WTC11 (cell line): Measurements from ENCODE around the gene MYMX. TPM values are rescaled to one million over a fixed set of nuclear protein-coding genes. Genes with fewer than 3 reads are reported as not detected.

Experiments used
- ATF1 ChIP-seq: sonication (generic); formaldehyde crosslinking; IDR thresholded peaks from 2 replicates; pipeline ENCODE4 v1.8.1; 2023; ENCODE audit warnings: mild to moderate bottlenecking, moderate library complexity, missing genetic modification reagents
- CREB1 ChIP-seq: sonication (generic); formaldehyde crosslinking; IDR thresholded peaks from 2 replicates; pipeline ENCODE4 v1.8.0; 2023; ENCODE audit warnings: mild to moderate bottlenecking, missing genetic modification reagents
- CREM ChIP-seq: sonication (generic); formaldehyde crosslinking; IDR thresholded peaks from 2 replicates; pipeline ENCODE4 v1.8.1; 2022; ENCODE audit warnings: mild to moderate bottlenecking, missing genetic modification reagents, moderate library complexity
- EMX1 ChIP-seq: fragments of 250-450 bp; sonication (Bioruptor Pico); IDR thresholded peaks from 2 replicates; pipeline ENCODE4 v1.8.0; 2021; ENCODE audit warnings: mild to moderate bottlenecking
- FOXP4 ChIP-seq: sonication (generic); formaldehyde crosslinking; IDR thresholded peaks from 2 replicates; pipeline ENCODE4 v1.8.0; 2022; ENCODE audit warnings: mild to moderate bottlenecking, missing genetic modification reagents
- IRF2 ChIP-seq: sonication (generic); formaldehyde crosslinking; IDR thresholded peaks from 2 replicates; pipeline ENCODE4 v1.8.0; 2022; ENCODE audit warnings: low read depth, missing genetic modification reagents, borderline replicate concordance
- NFYB ChIP-seq: sonication (generic); formaldehyde crosslinking; conservative IDR thresholded peaks from 2 replicates; pipeline ENCODE4 v1.8.0; 2022; ENCODE audit warnings: low read depth, missing genetic modification reagents
- OVOL2 ChIP-seq: fragments of 250-450 bp; sonication (Bioruptor Pico); IDR thresholded peaks from 2 replicates; pipeline ENCODE4 v1.9.0; 2021; ENCODE audit warnings: mild to moderate bottlenecking, borderline replicate concordance
- RORB ChIP-seq: fragments of 250-450 bp; sonication (Bioruptor Pico); IDR thresholded peaks from 2 replicates; pipeline ENCODE4 v1.9.0; 2021; ENCODE audit warnings: mild to moderate bottlenecking
- SMAD3 ChIP-seq: sonication (generic); formaldehyde crosslinking; IDR thresholded peaks from 2 replicates; pipeline ENCODE4 v1.8.0; 2022; ENCODE audit warnings: missing genetic modification reagents, mild to moderate bottlenecking, borderline replicate concordance
- SOX15 ChIP-seq: fragments of 250-450 bp; sonication (Bioruptor Pico); IDR thresholded peaks from 2 replicates; pipeline ENCODE4 v1.9.0; 2021; ENCODE audit warnings: mild to moderate bottlenecking
- SP1 ChIP-seq: sonication (generic); formaldehyde crosslinking; conservative IDR thresholded peaks from 2 replicates; pipeline ENCODE4 v1.8.1; 2022; ENCODE audit warnings: missing genetic modification reagents
- TCF7 ChIP-seq: sonication (generic); formaldehyde crosslinking; IDR thresholded peaks from 2 replicates; pipeline ENCODE4 v1.8.0; 2022; ENCODE audit warnings: mild to moderate bottlenecking, low read depth, missing genetic modification reagents, moderate library complexity
- TEAD4 ChIP-seq: sonication (generic); formaldehyde crosslinking; IDR thresholded peaks from 2 replicates; pipeline ENCODE4 v1.8.0; 2022; ENCODE audit warnings: mild to moderate bottlenecking, missing genetic modification reagents
- ZNF138 ChIP-seq: sonication (generic); formaldehyde crosslinking; conservative IDR thresholded peaks from 2 replicates; pipeline ENCODE4 v1.8.1; 2022; ENCODE audit warnings: mild to moderate bottlenecking, moderate library complexity, missing genetic modification reagents
- ZNF232 ChIP-seq: sonication (generic); formaldehyde crosslinking; IDR thresholded peaks from 2 replicates; pipeline ENCODE4 v1.8.0; 2022; ENCODE audit warnings: mild to moderate bottlenecking, missing genetic modification reagents
- total RNA-seq: library from RNA; stranded (reverse); gene quantifications from 3 replicates; pipeline ENCODE4 v1.2.3, GENCODE V29; 2021
- TF ChIP-seq, protein P1 (sequence below): fragments of 250-450 bp; sonication (Bioruptor Pico); IDR thresholded peaks from 2 replicates; pipeline ENCODE4 v1.9.0; 2021; ENCODE audit warnings: mild to moderate bottlenecking, borderline replicate concordance
- TF ChIP-seq, protein P2 (sequence below): sonication (generic); formaldehyde crosslinking; IDR thresholded peaks from 2 replicates; pipeline ENCODE4 v1.8.1; 2023; ENCODE audit warnings: mild to moderate bottlenecking, moderate library complexity, missing genetic modification reagents
- TF ChIP-seq, protein P3 (sequence below): sonication (generic); formaldehyde crosslinking; IDR thresholded peaks from 2 replicates; pipeline ENCODE4 v1.8.1; 2023; ENCODE audit warnings: mild to moderate bottlenecking, missing genetic modification reagents, moderate library complexity
- TF ChIP-seq, protein P4 (sequence below): sonication (generic); formaldehyde crosslinking; conservative IDR thresholded peaks from 2 replicates; pipeline ENCODE4 v1.8.1; 2023; ENCODE audit warnings: mild to moderate bottlenecking, low read depth, missing genetic modification reagents, moderate library complexity
- TF ChIP-seq, protein P5 (sequence below): fragments of 250-450 bp; sonication (Bioruptor Pico); IDR thresholded peaks from 2 replicates; pipeline ENCODE4 v1.9.0; 2021; ENCODE audit warnings: mild to moderate bottlenecking
- TF ChIP-seq, protein P6 (sequence below): sonication (generic); formaldehyde crosslinking; IDR thresholded peaks from 2 replicates; pipeline ENCODE4 v1.8.0; 2022; ENCODE audit warnings: mild to moderate bottlenecking, missing genetic modification reagents
- TF ChIP-seq, protein P7 (sequence below): sonication (generic); formaldehyde crosslinking; IDR thresholded peaks from 2 replicates; pipeline ENCODE4 v1.8.1; 2022; ENCODE audit warnings: mild to moderate bottlenecking, moderate library complexity, missing genetic modification reagents

Gene MYMX
- total RNA-seq, 1 experiment from 2014 or later, result 3.9 TPM

DNA sequence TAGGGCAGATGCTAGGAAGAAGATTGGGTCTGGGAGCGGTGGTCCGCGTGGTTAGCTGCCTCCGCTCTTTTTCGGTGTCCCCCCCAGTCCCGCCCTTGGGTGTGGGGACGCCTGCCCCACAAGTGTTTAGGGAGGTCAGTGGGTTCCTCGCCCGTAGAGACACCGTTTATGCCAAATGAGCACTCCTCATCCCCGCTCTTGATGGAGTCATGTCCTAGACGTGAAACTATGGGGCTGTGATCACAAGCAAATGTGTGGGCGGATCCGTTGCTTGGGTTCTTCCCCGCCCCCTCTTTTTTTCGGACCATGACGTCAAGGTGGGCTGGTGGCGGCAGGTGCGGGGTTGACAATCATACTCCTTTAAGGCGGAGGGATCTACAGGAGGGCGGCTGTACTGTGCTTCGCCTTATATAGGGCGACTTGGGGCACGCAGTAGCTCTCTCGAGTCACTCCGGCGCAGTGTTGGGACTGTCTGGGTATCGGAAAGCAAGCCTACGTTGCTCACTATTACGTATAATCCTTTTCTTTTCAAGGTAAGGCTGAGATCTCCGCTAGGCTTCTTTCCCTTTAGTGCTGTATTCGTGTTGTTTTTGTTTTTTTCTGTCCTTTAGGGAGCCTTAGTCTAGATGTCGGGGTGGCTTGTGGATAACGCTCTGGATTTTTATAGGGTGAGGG lies 30.1 kb downstream of the MYMX start, which contains the start of gene HSP90AB1 (continued):
- TF ChIP-seq, protein P1, sequence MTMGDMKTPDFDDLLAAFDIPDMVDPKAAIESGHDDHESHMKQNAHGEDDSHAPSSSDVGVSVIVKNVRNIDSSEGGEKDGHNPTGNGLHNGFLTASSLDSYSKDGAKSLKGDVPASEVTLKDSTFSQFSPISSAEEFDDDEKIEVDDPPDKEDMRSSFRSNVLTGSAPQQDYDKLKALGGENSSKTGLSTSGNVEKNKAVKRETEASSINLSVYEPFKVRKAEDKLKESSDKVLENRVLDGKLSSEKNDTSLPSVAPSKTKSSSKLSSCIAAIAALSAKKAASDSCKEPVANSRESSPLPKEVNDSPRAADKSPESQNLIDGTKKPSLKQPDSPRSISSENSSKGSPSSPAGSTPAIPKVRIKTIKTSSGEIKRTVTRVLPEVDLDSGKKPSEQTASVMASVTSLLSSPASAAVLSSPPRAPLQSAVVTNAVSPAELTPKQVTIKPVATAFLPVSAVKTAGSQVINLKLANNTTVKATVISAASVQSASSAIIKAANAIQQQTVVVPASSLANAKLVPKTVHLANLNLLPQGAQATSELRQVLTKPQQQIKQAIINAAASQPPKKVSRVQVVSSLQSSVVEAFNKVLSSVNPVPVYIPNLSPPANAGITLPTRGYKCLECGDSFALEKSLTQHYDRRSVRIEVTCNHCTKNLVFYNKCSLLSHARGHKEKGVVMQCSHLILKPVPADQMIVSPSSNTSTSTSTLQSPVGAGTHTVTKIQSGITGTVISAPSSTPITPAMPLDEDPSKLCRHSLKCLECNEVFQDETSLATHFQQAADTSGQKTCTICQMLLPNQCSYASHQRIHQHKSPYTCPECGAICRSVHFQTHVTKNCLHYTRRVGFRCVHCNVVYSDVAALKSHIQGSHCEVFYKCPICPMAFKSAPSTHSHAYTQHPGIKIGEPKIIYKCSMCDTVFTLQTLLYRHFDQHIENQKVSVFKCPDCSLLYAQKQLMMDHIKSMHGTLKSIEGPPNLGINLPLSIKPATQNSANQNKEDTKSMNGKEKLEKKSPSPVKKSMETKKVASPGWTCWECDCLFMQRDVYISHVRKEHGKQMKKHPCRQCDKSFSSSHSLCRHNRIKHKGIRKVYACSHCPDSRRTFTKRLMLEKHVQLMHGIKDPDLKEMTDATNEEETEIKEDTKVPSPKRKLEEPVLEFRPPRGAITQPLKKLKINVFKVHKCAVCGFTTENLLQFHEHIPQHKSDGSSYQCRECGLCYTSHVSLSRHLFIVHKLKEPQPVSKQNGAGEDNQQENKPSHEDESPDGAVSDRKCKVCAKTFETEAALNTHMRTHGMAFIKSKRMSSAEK (CRISPR knock-in tag), result 0 out of 2 replicates have a peak, but pooled peaks have one; percentile 30
- 0 out of 2 replicates have a peak, but pooled peaks have one; percentile 38 for TF ChIP-seq EMX1 (CRISPR knock-in tag)
- TF ChIP-seq OVOL2, result peak; percentile 59; the same call in 1 of the 2 replicates
- peak; percentile 80 for TF ChIP-seq SP1 (CRISPR knock-in tag)
- peak; percentile 94 for TF ChIP-seq SMAD3 (CRISPR knock-in tag)
- no peak; the same call in 1 of the 2 replicates for TF ChIP-seq FOXP4 (CRISPR knock-in tag)
- TF ChIP-seq ZNF232 (CRISPR knock-in tag), result peak; percentile 94
- TF ChIP-seq, protein P2, sequence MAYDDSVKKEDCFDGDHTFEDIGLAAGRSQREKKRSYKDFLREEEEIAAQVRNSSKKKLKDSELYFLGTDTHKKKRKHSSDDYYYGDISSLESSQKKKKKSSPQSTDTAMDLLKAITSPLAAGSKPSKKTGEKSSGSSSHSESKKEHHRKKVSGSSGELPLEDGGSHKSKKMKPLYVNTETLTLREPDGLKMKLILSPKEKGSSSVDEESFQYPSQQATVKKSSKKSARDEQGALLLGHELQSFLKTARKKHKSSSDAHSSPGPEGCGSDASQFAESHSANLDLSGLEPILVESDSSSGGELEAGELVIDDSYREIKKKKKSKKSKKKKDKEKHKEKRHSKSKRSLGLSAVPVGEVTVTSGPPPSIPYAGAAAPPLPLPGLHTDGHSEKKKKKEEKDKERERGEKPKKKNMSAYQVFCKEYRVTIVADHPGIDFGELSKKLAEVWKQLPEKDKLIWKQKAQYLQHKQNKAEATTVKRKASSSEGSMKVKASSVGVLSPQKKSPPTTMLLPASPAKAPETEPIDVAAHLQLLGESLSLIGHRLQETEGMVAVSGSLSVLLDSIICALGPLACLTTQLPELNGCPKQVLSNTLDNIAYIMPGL (CRISPR knock-in tag), result no peak
- no peak for TF ChIP-seq TEAD4 (CRISPR knock-in tag)
- TF ChIP-seq NFYB, result no peak
- TF ChIP-seq, protein P3, sequence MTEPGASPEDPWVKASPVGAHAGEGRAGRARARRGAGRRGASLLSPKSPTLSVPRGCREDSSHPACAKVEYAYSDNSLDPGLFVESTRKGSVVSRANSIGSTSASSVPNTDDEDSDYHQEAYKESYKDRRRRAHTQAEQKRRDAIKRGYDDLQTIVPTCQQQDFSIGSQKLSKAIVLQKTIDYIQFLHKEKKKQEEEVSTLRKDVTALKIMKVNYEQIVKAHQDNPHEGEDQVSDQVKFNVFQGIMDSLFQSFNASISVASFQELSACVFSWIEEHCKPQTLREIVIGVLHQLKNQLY (CRISPR knock-in tag), result no peak
- no peak for TF ChIP-seq ATF1 (CRISPR knock-in tag)
- peak; percentile 49; the same call in 1 of the 2 replicates for TF ChIP-seq CREM
- TF ChIP-seq, protein P4, sequence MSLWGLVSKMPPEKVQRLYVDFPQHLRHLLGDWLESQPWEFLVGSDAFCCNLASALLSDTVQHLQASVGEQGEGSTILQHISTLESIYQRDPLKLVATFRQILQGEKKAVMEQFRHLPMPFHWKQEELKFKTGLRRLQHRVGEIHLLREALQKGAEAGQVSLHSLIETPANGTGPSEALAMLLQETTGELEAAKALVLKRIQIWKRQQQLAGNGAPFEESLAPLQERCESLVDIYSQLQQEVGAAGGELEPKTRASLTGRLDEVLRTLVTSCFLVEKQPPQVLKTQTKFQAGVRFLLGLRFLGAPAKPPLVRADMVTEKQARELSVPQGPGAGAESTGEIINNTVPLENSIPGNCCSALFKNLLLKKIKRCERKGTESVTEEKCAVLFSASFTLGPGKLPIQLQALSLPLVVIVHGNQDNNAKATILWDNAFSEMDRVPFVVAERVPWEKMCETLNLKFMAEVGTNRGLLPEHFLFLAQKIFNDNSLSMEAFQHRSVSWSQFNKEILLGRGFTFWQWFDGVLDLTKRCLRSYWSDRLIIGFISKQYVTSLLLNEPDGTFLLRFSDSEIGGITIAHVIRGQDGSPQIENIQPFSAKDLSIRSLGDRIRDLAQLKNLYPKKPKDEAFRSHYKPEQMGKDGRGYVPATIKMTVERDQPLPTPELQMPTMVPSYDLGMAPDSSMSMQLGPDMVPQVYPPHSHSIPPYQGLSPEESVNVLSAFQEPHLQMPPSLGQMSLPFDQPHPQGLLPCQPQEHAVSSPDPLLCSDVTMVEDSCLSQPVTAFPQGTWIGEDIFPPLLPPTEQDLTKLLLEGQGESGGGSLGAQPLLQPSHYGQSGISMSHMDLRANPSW (CRISPR knock-in tag), result no peak
- peak; percentile 28; the same call in 1 of the 2 replicates for TF ChIP-seq RORB (CRISPR knock-in tag)
- no peak for TF ChIP-seq CREB1 (CRISPR knock-in tag)
- TF ChIP-seq IRF2, result no peak
- TF ChIP-seq, protein P5, sequence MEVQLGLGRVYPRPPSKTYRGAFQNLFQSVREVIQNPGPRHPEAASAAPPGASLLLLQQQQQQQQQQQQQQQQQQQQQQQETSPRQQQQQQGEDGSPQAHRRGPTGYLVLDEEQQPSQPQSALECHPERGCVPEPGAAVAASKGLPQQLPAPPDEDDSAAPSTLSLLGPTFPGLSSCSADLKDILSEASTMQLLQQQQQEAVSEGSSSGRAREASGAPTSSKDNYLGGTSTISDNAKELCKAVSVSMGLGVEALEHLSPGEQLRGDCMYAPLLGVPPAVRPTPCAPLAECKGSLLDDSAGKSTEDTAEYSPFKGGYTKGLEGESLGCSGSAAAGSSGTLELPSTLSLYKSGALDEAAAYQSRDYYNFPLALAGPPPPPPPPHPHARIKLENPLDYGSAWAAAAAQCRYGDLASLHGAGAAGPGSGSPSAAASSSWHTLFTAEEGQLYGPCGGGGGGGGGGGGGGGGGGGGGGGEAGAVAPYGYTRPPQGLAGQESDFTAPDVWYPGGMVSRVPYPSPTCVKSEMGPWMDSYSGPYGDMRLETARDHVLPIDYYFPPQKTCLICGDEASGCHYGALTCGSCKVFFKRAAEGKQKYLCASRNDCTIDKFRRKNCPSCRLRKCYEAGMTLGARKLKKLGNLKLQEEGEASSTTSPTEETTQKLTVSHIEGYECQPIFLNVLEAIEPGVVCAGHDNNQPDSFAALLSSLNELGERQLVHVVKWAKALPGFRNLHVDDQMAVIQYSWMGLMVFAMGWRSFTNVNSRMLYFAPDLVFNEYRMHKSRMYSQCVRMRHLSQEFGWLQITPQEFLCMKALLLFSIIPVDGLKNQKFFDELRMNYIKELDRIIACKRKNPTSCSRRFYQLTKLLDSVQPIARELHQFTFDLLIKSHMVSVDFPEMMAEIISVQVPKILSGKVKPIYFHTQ (CRISPR knock-in tag), result peak; percentile 73; the same call in 1 of the 2 replicates
- TF ChIP-seq, protein P6, sequence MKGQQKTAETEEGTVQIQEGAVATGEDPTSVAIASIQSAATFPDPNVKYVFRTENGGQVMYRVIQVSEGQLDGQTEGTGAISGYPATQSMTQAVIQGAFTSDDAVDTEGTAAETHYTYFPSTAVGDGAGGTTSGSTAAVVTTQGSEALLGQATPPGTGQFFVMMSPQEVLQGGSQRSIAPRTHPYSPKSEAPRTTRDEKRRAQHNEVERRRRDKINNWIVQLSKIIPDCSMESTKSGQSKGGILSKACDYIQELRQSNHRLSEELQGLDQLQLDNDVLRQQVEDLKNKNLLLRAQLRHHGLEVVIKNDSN (CRISPR knock-in tag), result no peak; the same call in 1 of the 2 replicates
- no peak for TF ChIP-seq ZNF138
- no peak for TF ChIP-seq TCF7 (CRISPR knock-in tag)
- TF ChIP-seq, protein P7, sequence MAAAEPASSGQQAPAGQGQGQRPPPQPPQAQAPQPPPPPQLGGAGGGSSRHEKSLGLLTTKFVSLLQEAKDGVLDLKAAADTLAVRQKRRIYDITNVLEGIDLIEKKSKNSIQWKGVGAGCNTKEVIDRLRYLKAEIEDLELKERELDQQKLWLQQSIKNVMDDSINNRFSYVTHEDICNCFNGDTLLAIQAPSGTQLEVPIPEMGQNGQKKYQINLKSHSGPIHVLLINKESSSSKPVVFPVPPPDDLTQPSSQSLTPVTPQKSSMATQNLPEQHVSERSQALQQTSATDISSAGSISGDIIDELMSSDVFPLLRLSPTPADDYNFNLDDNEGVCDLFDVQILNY, result 0 out of 2 replicates have a peak, but pooled peaks have one; percentile 30
- TF ChIP-seq SOX15, result no peak
